GM06990 (cell line): ENCODE results near the gene PKP1.

Experiments used
- DNase-seq: peaks from one replicate; pipeline ENCODE4 v3.0.0-alpha.2; 2011; ENCODE audit not compliant: insufficient read length; ENCODE audit errors: extremely low read depth
- H3K27me3 ChIP-seq: replicated peaks from 2 replicates; pipeline ENCODE4 v1.6.0; 2011; ENCODE audit warnings: low read length; ENCODE audit not compliant: control insufficient read depth, insufficient read depth
- H3K36me3 ChIP-seq: 2 replicates; pipeline ENCODE4 v1.5.1; 2011; ENCODE audit warnings: low read length; ENCODE audit not compliant: control insufficient read depth, insufficient read depth
- H3K4me3 ChIP-seq: replicated peaks from 2 replicates; pipeline ENCODE4 v1.5.1; 2011; ENCODE audit warnings: low read depth, mild to moderate bottlenecking, control low read depth, low read length
- CTCF ChIP-seq: IDR thresholded peaks from 2 replicates; pipeline ENCODE4 v1.5.1; 2011; ENCODE audit warnings: low read length, control low read depth, mild to moderate bottlenecking, inconsistent platforms; ENCODE audit not compliant: insufficient read depth, poor library complexity, severe bottlenecking

Gene PKP1

DNA sequence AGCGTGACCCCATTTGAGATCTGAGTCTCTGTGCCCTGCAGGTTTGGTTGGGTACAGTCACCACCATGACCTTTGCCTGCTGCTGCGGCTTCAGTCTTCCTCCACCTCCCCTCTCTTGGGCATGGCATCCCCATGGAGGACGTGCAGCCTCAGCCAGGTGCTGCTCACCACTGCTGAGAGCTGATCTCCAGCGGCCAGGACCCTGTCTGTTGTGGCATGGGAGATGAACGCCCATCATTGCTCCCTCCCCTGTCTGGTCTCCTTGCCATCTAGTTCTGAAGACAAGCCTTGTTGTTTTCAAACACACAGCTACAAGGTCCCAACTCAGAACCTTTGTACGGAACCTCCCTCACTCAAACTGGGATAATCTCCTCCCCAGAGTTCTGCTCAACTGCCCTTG is 19.2 kb upstream of the PKP1 start:
- H3K27me3 ChIP-seq, result peaks cover 2% of the 10 kb centered on the region; the same call in 1 of the 2 replicates
- no peak overlapping the region for H3K4me3 ChIP-seq
- no peak for DNase-seq
- H3K36me3 ChIP-seq, result no peaks in the 10 kb centered on the region
- TF ChIP-seq CTCF, result no peak

GRCh38 chr1:201264554-201264953 is 18.8 kb upstream of the PKP1 start:
- H3K27me3 ChIP-seq, result peaks cover 2% of the 10 kb centered on the region; the same call in 1 of the 2 replicates
- no peak for TF ChIP-seq CTCF
- no peaks in the 10 kb centered on the region for H3K36me3 ChIP-seq
- no peak for DNase-seq
- no peak overlapping the region for H3K4me3 ChIP-seq

DNA sequence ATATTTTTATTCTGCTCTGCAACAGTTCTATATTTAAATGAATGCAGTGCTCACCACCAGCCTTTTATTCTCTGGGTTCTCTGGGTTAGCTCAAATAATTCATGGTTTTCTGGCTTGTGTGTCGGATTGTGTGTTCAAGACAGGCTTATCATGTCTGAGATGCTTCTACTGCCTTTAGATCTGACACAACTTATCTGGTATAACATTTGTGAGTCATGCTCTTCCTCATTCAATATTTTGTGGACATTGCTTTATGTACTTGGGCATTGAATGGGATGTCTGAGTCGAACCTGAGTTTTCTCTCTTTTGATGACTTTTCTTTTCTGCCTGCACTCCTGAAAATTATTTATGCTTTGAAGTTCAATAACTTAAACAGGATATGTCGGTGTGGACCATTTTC is 17.6 kb upstream of the PKP1 start:
- TF ChIP-seq CTCF, result no peak
- Histone ChIP-seq H3K4me3 (no peak overlapping the region), H3K36me3 (no peaks in the 10 kb centered on the region), H3K27me3 (peaks cover 2% of the 10 kb centered on the region; the same call in 1 of the 2 replicates)
- no peak for DNase-seq

- no peak overlapping the region for H3K4me3 ChIP-seq
- DNase-seq, result no peak
- no peak for TF ChIP-seq CTCF
- peaks cover 2% of the 10 kb centered on the region; the same call in 1 of the 2 replicates for H3K27me3 ChIP-seq
- no peaks in the 10 kb centered on the region for H3K36me3 ChIP-seq
Observed at GRCh38 chr1:201266276-201266675, 17.0 kb upstream of the PKP1 start.

GRCh38 chr1:201266774-201267173 is 16.5 kb upstream of the PKP1 start:
- no peak for TF ChIP-seq CTCF
- no peak overlapping the region for H3K4me3 ChIP-seq
- H3K36me3 ChIP-seq, result no peaks in the 10 kb centered on the region
- peaks cover 2% of the 10 kb centered on the region; the same call in 1 of the 2 replicates for H3K27me3 ChIP-seq
- DNase-seq, result no peak
